Measurements from ENCODE around the gene AHCYL2.
"Not testable (repeated sequence)": the region's sequence is repeated elsewhere in the genome, so short reads cannot be mapped to it uniquely, and the experiment has no call there.

DNA sequence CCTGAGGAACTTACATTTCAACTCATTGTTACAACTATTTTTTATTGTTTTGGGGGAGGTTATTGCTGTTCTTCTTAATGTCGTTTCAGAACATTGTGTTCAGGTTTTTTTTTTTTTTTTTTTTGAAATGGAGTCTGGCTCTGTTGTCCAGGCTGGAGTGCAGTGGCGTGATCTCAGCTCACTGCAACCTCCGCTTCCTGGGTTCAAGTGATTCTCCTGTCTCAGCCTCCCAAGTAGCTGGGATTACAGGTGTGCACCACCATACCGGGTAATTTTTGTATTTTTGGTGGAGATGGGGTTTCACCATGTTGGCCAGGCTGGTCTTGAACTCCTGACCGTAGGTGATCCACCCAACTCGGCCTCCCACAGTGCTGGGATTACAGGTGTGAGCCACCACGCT lies 144.6 kb downstream of the AHCYL2 start:
- TF ChIP-seq, protein P1, sequence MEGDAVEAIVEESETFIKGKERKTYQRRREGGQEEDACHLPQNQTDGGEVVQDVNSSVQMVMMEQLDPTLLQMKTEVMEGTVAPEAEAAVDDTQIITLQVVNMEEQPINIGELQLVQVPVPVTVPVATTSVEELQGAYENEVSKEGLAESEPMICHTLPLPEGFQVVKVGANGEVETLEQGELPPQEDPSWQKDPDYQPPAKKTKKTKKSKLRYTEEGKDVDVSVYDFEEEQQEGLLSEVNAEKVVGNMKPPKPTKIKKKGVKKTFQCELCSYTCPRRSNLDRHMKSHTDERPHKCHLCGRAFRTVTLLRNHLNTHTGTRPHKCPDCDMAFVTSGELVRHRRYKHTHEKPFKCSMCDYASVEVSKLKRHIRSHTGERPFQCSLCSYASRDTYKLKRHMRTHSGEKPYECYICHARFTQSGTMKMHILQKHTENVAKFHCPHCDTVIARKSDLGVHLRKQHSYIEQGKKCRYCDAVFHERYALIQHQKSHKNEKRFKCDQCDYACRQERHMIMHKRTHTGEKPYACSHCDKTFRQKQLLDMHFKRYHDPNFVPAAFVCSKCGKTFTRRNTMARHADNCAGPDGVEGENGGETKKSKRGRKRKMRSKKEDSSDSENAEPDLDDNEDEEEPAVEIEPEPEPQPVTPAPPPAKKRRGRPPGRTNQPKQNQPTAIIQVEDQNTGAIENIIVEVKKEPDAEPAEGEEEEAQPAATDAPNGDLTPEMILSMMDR (IDR thresholded peaks at IDR 0.05), result not testable (repeated sequence)
- TF ChIP-seq POLR2A (IDR thresholded peaks at IDR 0.05), result not testable (repeated sequence)

Measured in adrenal gland (tissue), 5 donors.